Raji (cell line): ENCODE measurements around the gene TEX51.

Experiments
- POLR2A ChIP-seq: IDR thresholded peaks from 2 replicates; pipeline ENCODE4 v1.6.1; 2011; ENCODE audit warnings: low read depth, low read length, control low read depth; ENCODE audit not compliant: insufficient read depth

The TEX51 gene

GRCh38 chr2:126884861-126885750 is 13.6 kb upstream of the TEX51 start:
- TF ChIP-seq POLR2A = no peak

GRCh38 chr2:126885751-126886210 is 12.9 kb upstream of the TEX51 start:
- no peak for TF ChIP-seq POLR2A

GRCh38 chr2:126886211-126886915 is 12.3 kb upstream of the TEX51 start:
- no peak for TF ChIP-seq POLR2A

GRCh38 chr2:126886916-126887280 is 11.8 kb upstream of the TEX51 start:
- no peak for TF ChIP-seq POLR2A

- no peak for TF ChIP-seq POLR2A
These were observed 11.2 kb upstream of the TEX51 start for GRCh38 chr2:126887506-126887905.

- no peak for TF ChIP-seq POLR2A
These were observed 10.6 kb upstream of the TEX51 start for GRCh38 chr2:126888046-126888445.

- TF ChIP-seq POLR2A = no peak
These were observed 9.6 kb upstream of the TEX51 start for GRCh38 chr2:126889071-126889470.

GRCh38 chr2:126889496-126890135 is 9.1 kb upstream of the TEX51 start:
- no peak for TF ChIP-seq POLR2A

- TF ChIP-seq POLR2A = no peak
These were observed 8.6 kb upstream of the TEX51 start for GRCh38 chr2:126890136-126890510.

GRCh38 chr2:126890551-126891450 is 7.9 kb upstream of the TEX51 start:
- no peak for TF ChIP-seq POLR2A

GRCh38 chr2:126891681-126892500 is 6.8 kb upstream of the TEX51 start:
- no peak for TF ChIP-seq POLR2A

GRCh38 chr2:126893153-126893552 is 5.5 kb upstream of the TEX51 start:
- TF ChIP-seq POLR2A = no peak

GRCh38 chr2:126893606-126894005 is 5.1 kb upstream of the TEX51 start:
- TF ChIP-seq POLR2A = no peak

- no peak for TF ChIP-seq POLR2A
These were observed 4.6 kb upstream of the TEX51 start for GRCh38 chr2:126894082-126894481.
